NCI-H2081 treated with DMSO at 0.1 percent for 48 hours (cell line): ENCODE measurements around the gene TRIM5.
"Not testable (repeated sequence)": the region's sequence is repeated elsewhere in the genome, so short reads cannot be mapped to it uniquely, and the experiment has no call there.

Experiments used
- DNase-seq: peaks from one replicate; lab custom pipeline; 2025; lab: John Stamatoyannopoulos, UW

The TRIM5 gene

GRCh38 chr11:5684646-5685362 lies at the start of gene TRIM5:
Gene TRIM5, minus strand, starts transcription at chr11:5685074. Its CDS starts 4,897 bp downstream, at chr11:5680177.
- no peak for DNase-seq

GRCh38 chr11:5727691-5728090 lies 42.8 kb upstream of the TRIM5 start:
- no peak for DNase-seq

GRCh38 chr11:5726351-5726750 lies 41.5 kb upstream of the TRIM5 start:
- DNase-seq, result no peak

GRCh38 chr11:5722622-5723021 lies 37.7 kb upstream of the TRIM5 start:
- DNase-seq, result no peak

- DNase-seq, result no peak
Measured at GRCh38 chr11:5719703-5720495, 35.0 kb upstream of the TRIM5 start.

GRCh38 chr11:5716518-5716917 lies 31.6 kb upstream of the TRIM5 start:
- not testable (repeated sequence) for DNase-seq

GRCh38 chr11:5713695-5714094 lies 28.8 kb upstream of the TRIM5 start:
- no peak for DNase-seq

- no peak for DNase-seq
Measured at GRCh38 chr11:5712507-5712906, 27.6 kb upstream of the TRIM5 start.

- no peak for DNase-seq
Measured at GRCh38 chr11:5705688-5706087, 20.8 kb upstream of the TRIM5 start.

- no peak for DNase-seq
Measured at GRCh38 chr11:5703741-5704536, 19.1 kb upstream of the TRIM5 start.

- no peak for DNase-seq
Measured at GRCh38 chr11:5701055-5701577, 16.2 kb upstream of the TRIM5 start.

- no peak for DNase-seq
Measured at GRCh38 chr11:5700421-5701054, 15.7 kb upstream of the TRIM5 start.

- DNase-seq, result no peak
Measured at GRCh38 chr11:5698281-5698680, 13.4 kb upstream of the TRIM5 start.

GRCh38 chr11:5696210-5696609 lies 11.3 kb upstream of the TRIM5 start:
- DNase-seq, result no peak

GRCh38 chr11:5695580-5695979 lies 10.7 kb upstream of the TRIM5 start:
- no peak for DNase-seq

- DNase-seq, result no peak
Measured at GRCh38 chr11:5694642-5695041, 9.8 kb upstream of the TRIM5 start.

- no peak for DNase-seq
Measured at GRCh38 chr11:5691964-5692361, 7.1 kb upstream of the TRIM5 start.

GRCh38 chr11:5691238-5691963 lies 6.5 kb upstream of the TRIM5 start:
- DNase-seq, result not testable (repeated sequence)

GRCh38 chr11:5690736-5691135 lies 5.9 kb upstream of the TRIM5 start:
- DNase-seq, result no peak

- no peak for DNase-seq
Measured at GRCh38 chr11:5690216-5690615, 5.3 kb upstream of the TRIM5 start.

GRCh38 chr11:5689551-5689983 lies 4.7 kb upstream of the TRIM5 start, which contains the start of gene TRIM22:
Gene TRIM22, plus strand, starts transcription at chr11:5689790. Its CDS starts 6,443 bp downstream, at chr11:5696233.
- DNase-seq, result no peak
